ENCODE data around the gene AHCYL2. TPM values are rescaled to one million over a fixed set of nuclear protein-coding genes. Genes with fewer than 3 reads are reported as not detected.
"Not testable (repeated sequence)": the region's sequence is repeated elsewhere in the genome, so short reads cannot be mapped to it uniquely, and the experiment has no call there.

Gene AHCYL2
- total RNA-seq, 2 experiments from 2014 or later: 7.0 to 7.6 TPM

- POLR2A ChIA-PET: no interaction called here
- CTCF ChIA-PET: no interaction called here
Observed at GRCh38 chr7:129426482-129426881, 201.7 kb downstream of the AHCYL2 start.

DNA sequence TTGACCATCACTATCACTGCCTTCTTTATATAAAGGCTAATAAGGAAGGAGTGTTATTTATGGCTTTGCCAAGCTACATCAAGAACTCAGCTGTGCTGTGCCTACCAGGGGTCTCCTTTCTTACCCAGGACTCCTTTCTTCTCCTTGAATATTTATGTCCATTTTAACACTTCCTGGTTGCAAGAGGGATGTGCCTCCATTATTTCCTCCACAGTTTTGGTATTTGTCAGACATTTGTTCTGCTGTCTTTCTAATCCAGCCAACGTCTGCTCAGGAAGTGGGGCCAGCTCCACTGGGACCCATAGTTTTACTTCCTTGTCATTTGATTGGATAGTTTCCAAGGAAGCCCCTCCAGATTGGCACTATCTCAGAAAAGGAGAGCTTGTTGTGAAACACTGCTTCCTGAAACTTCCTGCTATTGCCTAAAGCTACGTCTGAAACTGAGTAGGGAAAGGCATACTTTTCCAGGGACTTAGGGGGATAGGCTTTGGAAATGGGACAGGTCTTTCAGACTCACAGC is 202.8 kb downstream of the AHCYL2 start:
- ChIA-PET CTCF (no interaction called here), POLR2A (no interaction called here)

DNA sequence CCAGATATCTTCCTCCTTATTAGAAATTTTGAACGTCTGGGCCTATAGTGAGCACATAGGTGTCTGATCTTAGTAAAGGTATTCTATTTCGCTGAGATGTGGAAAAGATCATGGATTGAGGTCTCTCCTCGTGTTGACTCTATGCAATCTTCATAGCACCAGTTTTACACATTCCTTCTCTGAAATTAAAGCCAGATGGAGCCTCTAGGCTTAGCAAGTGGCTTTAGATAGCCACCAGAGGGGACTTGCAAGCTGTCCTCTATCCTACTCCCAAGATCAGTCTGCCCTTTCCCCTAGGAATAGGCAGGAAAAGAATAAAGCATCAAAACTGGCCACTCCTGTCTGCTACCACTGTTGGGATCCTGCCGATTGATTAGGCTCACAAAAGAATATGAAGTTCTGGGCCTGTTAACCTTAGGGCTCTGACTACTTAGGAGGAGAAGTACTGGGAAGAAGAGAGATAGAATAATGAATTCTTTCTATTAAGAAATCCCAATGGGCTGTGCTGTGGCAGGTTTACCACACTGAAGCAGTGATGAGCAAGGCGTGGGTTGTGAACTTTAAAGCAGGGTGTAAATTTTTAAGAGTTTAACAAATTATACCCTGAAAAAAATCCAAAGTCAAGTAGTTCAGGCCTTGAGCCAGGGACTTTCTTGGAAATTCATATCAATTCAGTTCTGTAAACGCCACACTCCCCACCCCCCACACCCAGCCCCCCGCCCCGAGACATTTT is 207.2 kb downstream of the AHCYL2 start:
- CTCF ChIA-PET: no interaction called here
- POLR2A ChIA-PET: no interaction called here

GRCh38 chr7:129433847-129434674 is 209.2 kb downstream of the AHCYL2 start, which contains the start of gene STRIP2:
Gene STRIP2 (plus strand): TSS chr7:129434432. CDS start chr7:129434473, 41 bp downstream.
- ChIA-PET POLR2A (interaction anchor here (0.8 to 1.6 kb wide), 4 partner anchors 28 to 215 kb away, joined by 3 to 9 read pairs (median 4); no protein-coding TSS in a partner anchor), CTCF (interaction anchor here (0.6 to 2.2 kb wide), 9 partner anchors 20 to 408 kb away, joined by 3 to 15 read pairs (median 4); no protein-coding TSS in a partner anchor)

DNA sequence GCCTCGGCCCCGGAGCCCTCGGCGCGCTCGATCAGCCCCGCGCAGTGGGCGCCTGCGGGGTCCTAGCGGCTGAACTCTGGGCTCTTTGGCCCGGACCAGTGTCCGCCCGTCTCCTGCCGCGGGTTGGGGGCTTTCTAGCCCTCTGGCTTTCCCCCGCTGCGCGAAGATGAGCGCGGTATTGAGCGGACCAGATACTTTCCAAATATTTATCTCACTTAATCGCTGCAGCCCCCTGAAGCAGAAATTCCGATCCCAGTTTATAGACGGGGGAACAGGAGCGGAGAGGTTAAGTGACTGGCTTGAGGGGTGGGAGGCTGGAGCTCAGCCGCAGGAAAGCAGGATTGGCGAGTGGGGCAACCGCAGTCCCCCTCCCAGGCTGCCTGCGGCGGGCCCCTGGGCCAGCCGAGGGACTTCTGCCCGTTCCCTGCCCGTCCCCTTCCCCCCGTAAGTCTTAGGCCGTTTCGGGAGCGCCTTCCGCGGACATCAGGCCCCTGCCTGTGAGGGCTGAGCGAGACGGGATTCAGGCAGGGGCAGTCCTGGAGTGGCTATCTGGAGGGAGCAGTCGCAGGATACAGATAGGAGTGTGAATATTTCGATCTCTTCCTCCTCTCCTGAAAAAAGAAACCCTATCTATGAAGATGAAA is 210.0 kb downstream of the AHCYL2 start:
- ChIA-PET POLR2A (interaction anchor here (0.8 to 1.6 kb wide), 4 partner anchors 28 to 214 kb away, joined by 3 to 9 read pairs (median 4); no protein-coding TSS in a partner anchor), CTCF (interaction anchor here (1.0 to 2.2 kb wide), 5 partner anchors 19 to 216 kb away, joined by 3 to 15 read pairs (median 4); no protein-coding TSS in a partner anchor)

GRCh38 chr7:129435414-129435829 is 210.6 kb downstream of the AHCYL2 start:
- ChIA-PET POLR2A (no interaction called here), CTCF (no interaction called here)

DNA sequence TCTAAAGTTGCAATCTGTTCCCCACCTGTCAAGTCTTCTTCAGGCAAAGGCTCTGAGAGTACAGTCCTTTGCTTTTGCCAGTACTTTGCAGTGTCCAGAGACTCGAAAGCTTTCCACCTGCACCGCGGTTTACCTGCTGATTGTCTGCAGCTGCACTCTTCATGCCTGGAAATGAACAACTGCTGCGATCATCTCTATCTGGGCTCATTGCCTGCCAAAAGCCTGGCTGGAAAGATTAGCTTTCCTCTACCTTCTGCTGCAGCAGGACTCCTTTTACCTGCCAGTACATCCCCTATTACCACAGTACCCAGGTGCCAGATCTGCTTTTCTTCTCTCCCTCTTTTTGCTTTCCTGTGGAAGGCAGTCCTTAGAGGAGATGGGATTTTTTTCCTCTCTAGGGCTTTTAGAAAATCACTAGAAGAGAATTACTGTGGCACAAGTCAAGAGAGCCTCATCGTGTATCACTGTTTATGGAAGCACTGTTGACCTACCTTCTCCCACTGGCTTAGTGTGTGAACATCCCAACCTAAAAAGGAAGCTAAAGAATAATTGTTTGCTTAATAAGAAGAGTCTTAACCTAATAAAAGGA is 211.6 kb downstream of the AHCYL2 start:
- POLR2A ChIA-PET: no interaction called here
- CTCF ChIA-PET: interaction anchor here (1.1 kb wide), 1 partner anchor 35 kb away, joined by 3 read pairs; no protein-coding TSS in a partner anchor

- POLR2A ChIA-PET: no interaction called here
- CTCF ChIA-PET: interaction anchor here (1.1 kb wide), 1 partner anchor 35 kb away, joined by 3 read pairs; no protein-coding TSS in a partner anchor
Observed at GRCh38 chr7:129437190-129437589, 212.4 kb downstream of the AHCYL2 start.

- ChIA-PET POLR2A (interaction anchor here (0.5 to 1.3 kb wide), 2 partner anchors 70 to 178 kb away, joined by 3 read pairs; no protein-coding TSS in a partner anchor), CTCF (interaction anchor here (0.9 to 2.5 kb wide), 6 partner anchors 13 to 96 kb away, joined by 3 to 9 read pairs (median 3); no protein-coding TSS in a partner anchor)
Observed at GRCh38 chr7:129438281-129438838, 213.5 kb downstream of the AHCYL2 start.

- ChIA-PET POLR2A (interaction anchor here (1.3 kb wide), 1 partner anchor 71 kb away, joined by 3 read pairs; no protein-coding TSS in a partner anchor), CTCF (interaction anchor here (0.7 to 2.5 kb wide), 9 partner anchors 14 to 174 kb away, joined by 3 to 9 read pairs (median 3); partner anchors contain the start of gene NRF1)
Observed at GRCh38 chr7:129438839-129439651, 214.2 kb downstream of the AHCYL2 start.

GRCh38 chr7:129439963-129440625 is 215.3 kb downstream of the AHCYL2 start:
- POLR2A ChIA-PET: interaction anchor here (1.3 kb wide), 1 partner anchor 72 kb away, joined by 3 read pairs; no protein-coding TSS in a partner anchor
- CTCF ChIA-PET: interaction anchor here (1.1 to 2.5 kb wide), 3 partner anchors 32 to 72 kb away, joined by 3 to 9 read pairs (median 5); no protein-coding TSS in a partner anchor

DNA sequence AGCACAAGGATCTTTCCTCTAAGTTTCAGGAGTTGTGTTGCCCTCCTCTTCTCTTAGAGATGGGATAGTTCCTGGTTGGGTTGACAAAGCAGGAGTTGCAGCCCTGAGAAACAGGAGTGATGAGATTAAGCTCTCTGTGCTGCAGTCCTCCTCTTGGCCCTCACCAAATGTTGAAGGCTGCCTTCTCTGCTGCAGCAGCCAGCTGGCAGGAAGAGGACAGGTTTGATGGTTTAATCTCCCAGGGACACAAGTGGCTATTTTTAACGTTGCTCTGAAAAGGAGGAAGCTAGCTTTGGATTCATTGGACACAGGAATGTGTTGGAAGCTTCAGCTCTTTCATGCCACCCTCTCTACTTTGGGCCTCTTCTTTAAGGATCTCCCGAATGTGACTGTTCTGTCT is 218.8 kb downstream of the AHCYL2 start:
- POLR2A ChIA-PET: no interaction called here

DNA sequence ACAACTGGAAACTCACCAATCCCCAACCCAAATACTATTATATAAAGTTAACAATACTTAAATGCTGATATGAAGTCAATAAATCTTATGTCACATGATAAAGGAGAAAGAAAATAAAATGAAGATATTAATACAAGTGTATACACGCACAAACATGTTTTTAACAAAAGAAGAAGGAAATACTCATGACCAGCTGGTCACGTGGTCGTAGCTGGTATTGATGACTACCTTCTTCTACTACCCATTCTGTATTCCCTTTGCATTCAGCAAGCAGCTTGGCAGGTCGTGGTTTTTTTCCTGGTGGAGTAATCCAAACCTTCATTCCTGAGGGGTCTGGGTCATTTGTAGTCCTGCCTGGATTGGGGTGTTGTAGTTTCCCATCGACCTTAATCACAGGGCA is 219.9 kb downstream of the AHCYL2 start:
- POLR2A ChIA-PET, CTCF ChIA-PET: not testable (repeated sequence)

More for the DNA sequence above, 218.8 kb downstream of the AHCYL2 start:
- CTCF ChIA-PET: interaction anchor here (0.8 kb wide), 1 partner anchor 20 kb away, joined by 3 read pairs; no protein-coding TSS in a partner anchor

- POLR2A ChIA-PET, CTCF ChIA-PET: not testable (repeated sequence)
Observed at GRCh38 chr7:129446925-129447324, 222.1 kb downstream of the AHCYL2 start.

DNA sequence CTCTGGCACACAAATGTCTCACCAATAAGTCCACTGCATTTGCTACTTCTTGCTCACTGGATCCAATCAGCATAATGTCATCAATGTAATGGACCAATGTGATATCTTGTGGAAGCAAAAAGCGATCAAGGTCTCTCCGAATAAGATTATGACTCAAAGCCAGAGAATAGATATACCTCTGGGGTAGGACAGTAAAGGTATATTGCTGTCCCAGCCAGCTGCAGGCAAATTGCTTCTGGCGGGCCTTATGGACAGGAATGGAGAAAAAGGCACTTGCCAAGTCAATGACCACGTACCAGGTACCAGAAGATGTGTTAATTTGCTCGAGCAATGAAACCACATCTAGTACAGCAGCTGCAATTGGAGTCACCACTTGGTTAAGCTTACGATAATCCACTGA is 222.6 kb downstream of the AHCYL2 start:
- CTCF ChIA-PET: interaction anchor here (0.6 to 1.6 kb wide), 2 partner anchors 15 to 27 kb away, joined by 4 read pairs; no protein-coding TSS in a partner anchor
- POLR2A ChIA-PET: not testable (repeated sequence)

GRCh38 chr7:129448608-129449007 is 223.8 kb downstream of the AHCYL2 start:
- POLR2A ChIA-PET: not testable (repeated sequence)
- CTCF ChIA-PET: interaction anchor here (1.6 kb wide), 1 partner anchor 14 kb away, joined by 4 read pairs; no protein-coding TSS in a partner anchor

DNA sequence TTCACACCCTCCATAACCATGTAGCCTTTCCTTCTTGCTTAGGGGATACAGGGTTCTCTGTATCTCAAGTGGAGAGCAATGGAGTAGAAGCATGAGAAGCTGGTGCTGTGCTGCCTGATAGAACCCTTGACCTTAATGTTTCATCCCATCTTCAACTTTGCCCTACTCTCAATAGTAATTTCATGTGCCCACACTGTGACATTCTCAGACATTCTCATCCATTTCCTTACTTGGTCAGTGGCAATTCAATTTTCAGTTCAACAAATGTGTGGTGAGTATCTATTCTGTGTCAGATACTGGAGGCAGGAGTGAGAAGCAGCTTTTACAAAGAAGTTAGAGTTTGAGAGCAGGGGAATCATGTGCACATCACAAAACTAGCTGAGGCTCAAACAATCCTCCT is 225.5 kb downstream of the AHCYL2 start:
- ChIA-PET POLR2A (no interaction called here), CTCF (no interaction called here)

All from activated CD8-positive, alpha-beta memory T cell treated with anti-CD3 and anti-CD28 coated beads for 36 hours (primary cell).